K562 (cell line): ENCODE results near the gene ERAP2. TPM values are rescaled to one million over a fixed set of nuclear protein-coding genes. Genes with fewer than 3 reads are reported as not detected.

Experiments used
- AFF1 ChIP-seq, 2 experiments: fragments of 450-650 bp; IDR thresholded peaks; 2 replicates each; pipeline ENCODE4 v1.6.1; 2018; ENCODE audit warnings: mild to moderate bottlenecking in 2 of 2, low read depth in 1 of 2; ENCODE audit not compliant: partially characterized antibody in 2 of 2
- CUX1 ChIP-seq: fragments of 200-800 bp; sonication (Bioruptor generic); IDR thresholded peaks from 2 replicates; pipeline ENCODE4 v1.6.1; 2016; ENCODE audit warnings: missing genetic modification characterization, missing compliant biosample characterization
- FOS ChIP-seq: IDR thresholded peaks from 3 replicates; pipeline ENCODE4 v1.6.1; 2011; ENCODE audit not compliant: insufficient read length; ENCODE audit errors: extremely low read depth
- MAFK ChIP-seq: IDR thresholded peaks from 2 replicates; pipeline ENCODE4 v1.6.1; 2011; ENCODE audit warnings: low read length, improper control_type of control experiment
- PBX2 ChIP-seq, 2 experiments: IDR thresholded peaks in 1 of 2; conservative IDR thresholded peaks in 1 of 2; 2 replicates each; pipeline ENCODE4 v1.6.1; 2016; ENCODE audit warnings: low read depth in 2 of 2, mild to moderate bottlenecking in 1 of 2, missing compliant biosample characterization in 1 of 2, missing genetic modification characterization in 1 of 2, moderate library complexity in 1 of 2
- PKNOX1 ChIP-seq: fragments of 450-650 bp; IDR thresholded peaks from 2 replicates; pipeline ENCODE4 v1.6.1; 2016
- TEAD2 ChIP-seq: fragments of 450-650 bp; IDR thresholded peaks from 2 replicates; pipeline ENCODE4 v1.6.1; 2016; ENCODE audit warnings: missing genetic modification characterization, control low read depth, missing compliant biosample characterization
- UBTF ChIP-seq, 2 experiments: IDR thresholded peaks; 2 replicates each; pipeline ENCODE4 v1.6.1; 2012; ENCODE audit warnings: improper control_type of control experiment in 2 of 2, low read depth in 2 of 2, low read length in 2 of 2, borderline replicate concordance in 1 of 2
- ZNF282 ChIP-seq: sonication (generic); formaldehyde crosslinking; IDR thresholded peaks from 2 replicates; pipeline ENCODE4 v1.8.1; 2023; ENCODE audit warnings: missing genetic modification reagents
- polyA plus RNA-seq, 8 experiments: library from polyadenylated mRNA; depleted of rRNA in 4 of 8; stranded (reverse) in 5 of 8; unstranded in 3 of 8; fragments of >200 nt; fragmentation: Nextera tagmentation in 2 of 8; fragmentation: Illumina TruSeq in 1 of 8; extraction: Ambion mirVana in 2 of 8; extraction: Trizol in 1 of 8; gene quantifications; 2 replicates each; pipeline versions ENCODE4 v1.2.1 to v1.2.3, GENCODE V29; 2011 to 2014; ENCODE audit warnings: inconsistent platforms in 1 of 8, missing spikeins in 1 of 8
- total RNA-seq, 7 experiments: library from RNA; depleted of rRNA in 6 of 7; stranded (reverse); fragments of >200 nt in 6 of 7; fragmentation: Illumina TruSeq in 2 of 7; extraction: Trizol in 2 of 7; gene quantifications; 2 replicates each; pipeline versions ENCODE4 v1.2.1 to v1.2.3, GENCODE V29; 2011 to 2021; ENCODE audit warnings: low replicate concordance in 1 of 7

The ERAP2 gene
- total and polyA plus RNA-seq, 9 of the 15 experiments (the other 6 are each of a cell fraction or from before 2014, with no cell fraction given) = 0.93 to 4.0 (median 2.1) TPM

GRCh38 chr5:96885518-96886338 is 9.4 kb downstream of the ERAP2 start (continued):
- TF ChIP-seq UBTF (IDR thresholded peaks at IDR 0.05; ENCODE audit: borderline replicate concordance in 1 of 2, low read depth in 2 of 2, low read length in 2 of 2) = no peak
- no peak for TF ChIP-seq ZNF282
- no peak for TF ChIP-seq CUX1
- TF ChIP-seq MAFK = no peak
- no peak for TF ChIP-seq PBX2 (CRISPR knock-in tag; IDR thresholded peaks at IDR 0.05; ENCODE audit: low read depth)
- TF ChIP-seq PBX2 (tag; conservative IDR thresholded peaks at IDR 0.05; ENCODE audit: low read depth) = no peak
- TF ChIP-seq AFF1 (IDR thresholded peaks at IDR 0.05; ENCODE audit: low read depth in 1 of 2, partially characterized antibody in 2 of 2) = no peak
- no peak for TF ChIP-seq TEAD2 (tag)
- no peak for TF ChIP-seq FOS
- TF ChIP-seq PKNOX1 = peak; percentile 49; the same call in 1 of the 2 replicates
